ENCODE measurements around the gene MRPL50.

The MRPL50 gene

GRCh38 chr9:101398068-101398929, at the start of gene MRPL50, which contains the start of gene ZNF189:
TSS of gene MRPL50 (minus strand) at chr9:101398618. CDS start at chr9:101398592, 26 bp downstream.
TSS of gene ZNF189 (plus strand) at chr9:101398851. CDS start at chr9:101399157, 306 bp downstream.
- peak; percentile 99 for DNase-seq

DNA sequence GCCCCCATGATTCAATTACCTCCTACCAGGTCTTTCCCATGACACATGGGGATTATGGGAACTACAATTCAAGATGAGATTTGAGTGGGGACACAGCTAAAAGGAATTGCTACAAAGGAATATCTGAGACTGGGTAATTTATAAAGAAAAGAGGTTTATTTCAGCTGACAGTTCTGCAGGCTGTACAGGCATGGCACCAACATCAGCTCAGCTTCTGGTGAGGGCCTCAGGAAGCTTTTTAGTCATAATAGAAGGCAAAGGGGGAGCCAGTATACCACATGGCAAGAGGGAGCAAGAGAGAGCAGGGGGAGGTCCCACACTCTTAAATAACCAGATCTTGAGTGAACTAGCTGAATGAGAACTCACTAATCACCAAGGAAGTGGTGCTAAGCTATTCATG, 48.3 kb upstream of the MRPL50 start:
- DNase-seq: no peak

GRCh38 chr9:101445353-101446029, 47.1 kb upstream of the MRPL50 start:
- no peak for DNase-seq

DNA sequence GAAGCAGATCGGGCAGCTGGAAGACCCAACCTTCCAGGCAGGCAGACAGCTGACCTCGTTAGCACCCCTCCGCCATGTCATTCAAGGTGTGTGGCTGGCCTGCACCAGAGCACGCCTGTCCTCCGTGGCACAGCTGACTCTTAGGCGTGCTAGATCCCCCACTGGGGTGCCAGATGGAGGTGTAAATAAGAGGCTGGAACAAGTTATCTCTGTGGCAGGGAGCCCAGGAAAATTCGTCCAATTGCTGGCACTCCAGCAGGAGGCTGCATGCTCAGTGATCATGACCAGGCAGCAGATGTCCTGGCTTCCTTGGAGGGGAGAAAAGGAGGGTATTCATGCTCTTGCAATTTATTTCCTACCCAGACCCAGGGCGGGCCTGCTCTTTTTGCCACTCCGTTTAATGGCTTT, 45.0 kb upstream of the MRPL50 start:
- DNase-seq: no peak

- no peak for DNase-seq
Observed at GRCh38 chr9:101442736-101443135, 44.3 kb upstream of the MRPL50 start.

DNA sequence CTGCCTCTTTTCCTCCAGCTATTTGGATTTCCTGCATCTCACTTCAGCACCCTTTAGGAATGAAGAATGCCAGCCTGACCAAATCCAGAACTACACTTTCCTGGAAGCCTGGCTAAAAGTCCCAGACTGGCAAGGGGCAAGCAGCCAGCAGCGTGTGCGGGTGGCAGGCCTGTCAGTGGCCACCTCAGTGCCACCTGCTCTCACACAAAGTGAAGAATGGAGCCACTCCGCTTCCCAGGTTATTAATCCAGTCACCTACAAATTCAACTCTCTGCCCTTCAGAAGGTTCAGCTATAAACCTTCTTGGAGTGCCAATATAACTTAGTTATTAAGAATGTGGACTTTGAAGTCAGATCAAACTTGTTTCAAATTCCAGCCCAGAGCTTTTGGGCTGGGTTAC, 43.9 kb upstream of the MRPL50 start:
- no peak for DNase-seq

GRCh38 chr9:101440714-101441230, 42.4 kb upstream of the MRPL50 start:
- DNase-seq: no peak

GRCh38 chr9:101438523-101438922, 40.1 kb upstream of the MRPL50 start:
- DNase-seq: no peak

DNA sequence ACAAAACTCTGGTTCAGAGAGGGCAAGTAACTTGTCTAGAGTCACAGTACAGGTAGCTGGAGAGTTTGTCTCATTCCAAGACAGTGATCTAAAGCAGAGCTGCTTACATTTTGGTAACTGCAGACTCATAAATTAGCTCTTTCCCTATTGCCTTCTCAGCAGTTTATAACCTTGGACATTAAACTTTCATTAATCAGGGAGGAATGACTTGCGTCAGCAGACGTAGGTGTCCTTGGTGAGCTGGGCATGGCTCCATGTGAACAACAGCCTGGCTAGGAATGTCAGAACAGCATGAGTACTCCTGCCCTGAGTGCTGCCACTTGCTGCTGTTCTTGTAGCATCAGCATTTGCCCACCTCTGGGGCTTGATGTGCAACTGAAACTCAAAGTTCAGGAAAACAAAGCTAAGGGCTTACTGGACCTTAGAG, 39.4 kb upstream of the MRPL50 start:
- no peak for DNase-seq

DNA sequence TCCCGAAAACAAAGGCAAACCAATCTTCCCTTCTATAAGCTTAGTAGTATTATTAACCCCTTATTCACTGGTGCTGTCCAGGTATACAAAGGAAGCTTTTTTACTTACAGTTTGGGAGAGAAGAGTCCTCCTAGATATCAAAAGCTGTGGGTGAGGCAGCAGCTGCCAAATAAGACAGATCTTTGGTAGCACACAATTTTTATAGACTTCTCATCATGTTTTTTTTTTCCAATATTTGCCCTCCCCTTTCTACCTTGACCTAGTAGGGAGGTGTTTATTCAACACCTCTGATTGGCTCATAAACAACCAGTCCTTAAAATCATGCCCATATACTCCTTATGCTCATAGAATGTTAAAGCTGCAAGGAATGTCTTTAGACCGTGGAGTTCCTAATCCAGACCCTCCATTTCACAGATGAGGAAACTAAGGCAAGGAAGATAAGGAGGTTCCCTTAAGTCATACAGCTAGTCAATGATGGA, 37.2 kb upstream of the MRPL50 start, which contains the start of gene ALDOB:
Gene ALDOB (minus strand): TSS at position 174 of the 479 bp plus-strand sequence. CDS start 4,887 bp downstream, outside the sequence.
- no peak for DNase-seq

DNA sequence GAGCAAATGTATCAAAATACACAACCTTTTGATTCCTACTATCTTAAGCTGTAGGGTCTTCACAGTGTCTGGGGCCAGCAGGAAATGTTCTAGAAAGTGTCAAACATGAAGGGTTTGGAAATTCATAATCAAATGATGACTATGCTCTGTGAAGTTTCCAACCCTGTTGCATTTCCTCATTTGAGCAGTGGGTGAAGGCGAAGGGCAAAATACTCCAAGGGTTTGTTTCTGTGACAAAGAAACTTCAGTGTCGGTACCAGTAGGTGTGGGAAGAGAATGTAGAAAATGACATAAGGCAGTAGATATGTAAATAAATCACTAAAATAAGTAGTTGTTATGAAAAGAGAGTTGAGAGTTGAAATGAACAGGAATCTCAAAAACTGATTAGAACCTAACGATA, 36.6 kb upstream of the MRPL50 start:
- DNase-seq: peak; percentile 20 to 42 (median 31)

- no peak for DNase-seq
Observed at GRCh38 chr9:101433229-101433628, 34.8 kb upstream of the MRPL50 start.

DNA sequence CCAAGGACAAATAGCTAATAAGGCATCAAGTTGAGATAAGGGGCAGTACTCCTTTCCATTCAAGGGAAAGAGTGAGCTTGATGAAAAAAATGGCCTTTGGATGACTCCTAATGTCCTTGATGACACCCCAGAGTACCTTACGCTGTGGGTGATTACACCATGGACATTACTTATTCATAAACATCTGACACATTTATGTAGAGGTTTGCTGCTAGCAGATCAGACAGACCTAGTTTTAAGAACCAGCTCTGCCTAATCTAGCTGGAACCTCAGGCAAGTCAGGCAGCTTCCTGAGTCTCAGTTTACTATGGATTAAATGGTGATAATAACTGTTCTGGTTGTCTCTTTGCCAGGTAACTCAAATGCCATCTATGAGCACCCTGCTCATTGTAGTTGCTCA, 34.3 kb upstream of the MRPL50 start:
- DNase-seq: no peak

- no peak for DNase-seq
Observed at GRCh38 chr9:101432171-101432570, 33.8 kb upstream of the MRPL50 start.

GRCh38 chr9:101429736-101430135, 31.3 kb upstream of the MRPL50 start:
- DNase-seq: no peak

- DNase-seq: no peak
Observed at GRCh38 chr9:101428909-101429308, 30.5 kb upstream of the MRPL50 start.

DNA sequence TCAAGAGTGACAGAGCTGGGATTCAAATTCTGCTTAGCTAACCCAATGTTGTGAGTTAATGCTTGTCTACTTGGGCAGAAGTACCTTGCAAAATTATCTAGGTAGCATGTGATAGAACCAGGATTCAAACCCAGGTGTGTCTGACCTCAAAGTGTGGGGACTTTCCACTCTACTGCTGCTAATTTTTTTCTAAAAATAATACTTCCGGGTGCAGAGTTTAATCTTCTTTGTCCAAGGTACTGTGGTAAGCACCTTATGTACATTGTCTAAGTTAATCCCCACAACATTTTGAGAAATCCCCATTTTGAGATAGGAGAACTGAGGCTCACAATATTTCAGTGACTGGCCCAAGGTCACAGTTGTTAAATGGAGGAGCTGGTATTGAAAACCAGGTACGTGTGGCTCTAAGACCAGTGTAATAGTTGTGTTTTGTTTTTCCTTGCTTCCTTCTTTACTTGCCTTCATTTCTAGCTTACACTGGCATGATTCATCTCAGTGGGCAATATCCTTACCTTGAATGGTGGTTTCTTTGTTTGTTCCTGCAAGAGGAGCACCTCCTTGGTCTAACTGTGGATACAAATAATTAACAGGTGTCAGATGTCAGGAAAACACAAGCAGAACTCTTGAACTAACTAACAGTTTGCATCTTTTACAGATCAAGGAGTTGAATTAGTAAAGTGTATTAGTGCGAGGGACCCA, 29.7 kb upstream of the MRPL50 start:
- DNase-seq: no peak

DNA sequence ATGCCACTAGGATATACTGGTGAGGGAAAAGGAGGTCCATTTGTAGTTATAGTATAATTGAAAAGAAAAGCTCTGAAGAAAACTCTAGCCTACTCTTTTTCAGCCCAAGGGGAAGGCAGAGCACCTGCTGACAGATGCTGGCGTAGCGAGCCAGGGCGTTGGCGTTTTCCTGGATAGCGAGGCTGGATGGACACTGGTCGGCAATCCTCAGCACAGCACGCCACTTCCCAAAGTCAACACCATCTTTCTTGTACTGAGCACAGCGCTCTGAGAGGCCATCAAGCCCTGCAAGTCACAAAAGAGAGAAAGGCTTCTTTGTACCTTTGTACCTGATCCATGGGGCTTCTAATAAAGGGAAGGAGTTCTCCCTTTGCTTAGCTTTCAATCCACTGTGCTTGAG, 28.9 kb upstream of the MRPL50 start:
- DNase-seq: no peak

- DNase-seq: no peak
Observed at GRCh38 chr9:101421653-101422065, 23.2 kb upstream of the MRPL50 start.

- no peak for DNase-seq
Observed at GRCh38 chr9:101419863-101420262, 21.4 kb upstream of the MRPL50 start.

GRCh38 chr9:101418518-101419430, 20.4 kb upstream of the MRPL50 start:
- peak in 2 of 3 donors; percentile 3 to 40 for DNase-seq

GRCh38 chr9:101417977-101418376, 19.6 kb upstream of the MRPL50 start:
- no peak for DNase-seq

All from suppressor macrophage treated with lipopolysaccharide for 1 hour (primary cell).